Measurements from ENCODE around the gene LYSET. TPM values are rescaled to one million over a fixed set of nuclear protein-coding genes. Genes with fewer than 3 reads are reported as not detected.

Gene LYSET
- total and polyA plus RNA-seq, 2 donors (not counting 1 experiment from before 2014, with no cell fraction given): 11.1 to 18.8 TPM

GRCh38 chr14:93220509-93220908, 35.4 kb downstream of the LYSET start:
- Histone ChIP-seq H3K4me1 (ENCODE audit: control insufficient read depth in 2 of 2, insufficient read depth in 2 of 2, low read length in 2 of 2) (no peaks in the 10 kb centered on the region), H3K27ac (ENCODE audit: low read length in 2 of 2) (no peak overlapping the region), H3K9ac (ENCODE audit: low read length) (no peak overlapping the region), H2AFZ (ENCODE audit: insufficient read depth, low read depth, low read length, poor library complexity, severe bottlenecking) (no peak overlapping the region), H3K36me3 (replicated peaks in 1 of 2; ENCODE audit: control extremely low read depth in 1 of 2, control insufficient read depth in 1 of 2, extremely low read depth in 1 of 2, insufficient read depth in 2 of 2, low read length in 1 of 2) (peaks cover 3 to 68% of the 10 kb centered on the region in 2 experiments), H4K20me1 (ENCODE audit: control insufficient read depth, insufficient read depth, low read length, poor library complexity, severe bottlenecking) (no peaks in the 10 kb centered on the region), H3K79me2 (ENCODE audit: control insufficient read depth, insufficient read depth, low read length) (no peaks in the 10 kb centered on the region), H3K4me3 (ENCODE audit: control extremely low read depth in 1 of 5, extremely low read depth in 1 of 5, insufficient read depth in 1 of 5, low read depth in 2 of 5, low read length in 4 of 5) (no peak overlapping the region), H3K9me3 (ENCODE audit: control extremely low read depth in 1 of 3, control insufficient read depth in 2 of 3, insufficient read depth in 1 of 3, low read length in 2 of 3) (no peaks in the 10 kb centered on the region), H3K27me3 (replicated peaks in 1 of 4; ENCODE audit: control extremely low read depth in 1 of 4, control insufficient read depth in 3 of 4, insufficient read depth in 4 of 4, low read length in 3 of 4) (no peaks in the 10 kb centered on the region), H3K4me2 (replicated peaks; ENCODE audit: low read depth, low read length, poor library complexity, severe bottlenecking) (no peak overlapping the region)
- ChIA-PET CTCF (no interaction called here), POLR2A (no interaction called here)
- H3K27me3 Mint-ChIP-seq: no peaks in the 10 kb centered on the region
- H3K4me3 Mint-ChIP-seq: no peak overlapping the region
- H3K27ac Mint-ChIP-seq: no peak overlapping the region
- intact Hi-C loops (cut with micrococcal nuclease): no loop called here
- H3K9me3 Mint-ChIP-seq (ENCODE audit: insufficient read depth): no peaks in the 10 kb centered on the region
- ATAC-seq (ENCODE audit: low read depth) (no peak), DNase-seq (no peak)
- TF ChIP-seq EZH2 (IDR thresholded peaks at IDR 0.05; ENCODE audit: borderline replicate concordance, insufficient read depth, low read depth, low read length, poor library complexity, severe bottlenecking) (no peak), CTCF (IDR thresholded peaks at IDR 0.05) (no peak)
- H3K4me1 Mint-ChIP-seq: no peaks in the 10 kb centered on the region

- Histone ChIP-seq H3K4me1 (ENCODE audit: control insufficient read depth in 2 of 2, insufficient read depth in 2 of 2, low read length in 2 of 2) (no peaks in the 10 kb centered on the region), H3K79me2 (ENCODE audit: control insufficient read depth, insufficient read depth, low read length) (no peaks in the 10 kb centered on the region), H3K4me2 (replicated peaks; ENCODE audit: low read depth, low read length, poor library complexity, severe bottlenecking) (no peak overlapping the region), H3K4me3 (ENCODE audit: control extremely low read depth in 1 of 5, extremely low read depth in 1 of 5, insufficient read depth in 1 of 5, low read depth in 2 of 5, low read length in 4 of 5) (no peak overlapping the region), H3K27ac (ENCODE audit: low read length in 2 of 2) (no peak overlapping the region), H3K9ac (ENCODE audit: low read length) (no peak overlapping the region), H2AFZ (ENCODE audit: insufficient read depth, low read depth, low read length, poor library complexity, severe bottlenecking) (no peak overlapping the region), H3K36me3 (replicated peaks in 1 of 2; ENCODE audit: control extremely low read depth in 1 of 2, control insufficient read depth in 1 of 2, extremely low read depth in 1 of 2, insufficient read depth in 2 of 2, low read length in 1 of 2) (peaks cover 12 to 74% of the 10 kb centered on the region in 2 experiments), H4K20me1 (ENCODE audit: control insufficient read depth, insufficient read depth, low read length, poor library complexity, severe bottlenecking) (no peaks in the 10 kb centered on the region), H3K9me3 (ENCODE audit: control extremely low read depth in 1 of 3, control insufficient read depth in 2 of 3, insufficient read depth in 1 of 3, low read length in 2 of 3) (no peaks in the 10 kb centered on the region), H3K27me3 (replicated peaks in 1 of 4; ENCODE audit: control extremely low read depth in 1 of 4, control insufficient read depth in 3 of 4, insufficient read depth in 4 of 4, low read length in 3 of 4) (no peaks in the 10 kb centered on the region)
- TF ChIP-seq EZH2 (IDR thresholded peaks at IDR 0.05; ENCODE audit: borderline replicate concordance, insufficient read depth, low read depth, low read length, poor library complexity, severe bottlenecking) (no peak), CTCF (IDR thresholded peaks at IDR 0.05) (no peak)
- no peak overlapping the region for H3K27ac Mint-ChIP-seq
- no peaks in the 10 kb centered on the region for H3K27me3 Mint-ChIP-seq
- H3K9me3 Mint-ChIP-seq (ENCODE audit: insufficient read depth): no peaks in the 10 kb centered on the region
- intact Hi-C loops (cut with micrococcal nuclease): no loop called here
- CTCF ChIA-PET: no interaction called here
- DNase-seq (no peak), ATAC-seq (ENCODE audit: low read depth) (no peak)
- POLR2A ChIA-PET: no interaction called here
- no peak overlapping the region for H3K4me3 Mint-ChIP-seq
- H3K4me1 Mint-ChIP-seq: no peaks in the 10 kb centered on the region
- WGBS (ENCODE audit: insufficient coverage): 99% methylated on average over 23 of the region's 27 CpGs
Measured at GRCh38 chr14:93223565-93223964, 38.4 kb downstream of the LYSET start.

Data from B cell (primary cell).